SK-N-SH treated with all-trans-retinoic acid at 6 μM for 48 hours (cell line): ENCODE data around the gene FHIT.
"Not testable (repeated sequence)": the region's sequence is repeated elsewhere in the genome, so short reads cannot be mapped to it uniquely, and the experiment has no call there.

Source experiments
- ATAC-seq: fragments of 200-7000 bp; cut with Tn5 transposase; 3 replicates; pipeline ENCODE4 v1.9.1; 2020; ENCODE audit warnings: mild to moderate bottlenecking, moderate library complexity
- ARNTL ChIP-seq: fragments of 450-650 bp; formaldehyde crosslinking; IDR thresholded peaks from 2 replicates; pipeline ENCODE4 v1.5.0; 2020; ENCODE audit warnings: low read depth, mild to moderate bottlenecking, moderate library complexity, borderline replicate concordance
- CREB5 ChIP-seq: fragments of 250-450 bp; sonication (Bioruptor Pico); IDR thresholded peaks from 2 replicates; pipeline ENCODE4 v1.5.1; 2020; ENCODE audit warnings: low read depth, mild to moderate bottlenecking, moderate library complexity
- CSDC2 ChIP-seq: fragments of 250-450 bp; sonication (Bioruptor Pico); IDR thresholded peaks from 2 replicates; pipeline ENCODE4 v1.5.0; 2020; ENCODE audit warnings: mild to moderate bottlenecking, moderate library complexity
- CSRNP3 ChIP-seq: fragments of 250-450 bp; sonication (Bioruptor Pico); IDR thresholded peaks from 2 replicates; pipeline ENCODE4 v1.5.1; 2021; ENCODE audit warnings: mild to moderate bottlenecking, moderate library complexity
- ESRRG ChIP-seq: fragments of 250-450 bp; sonication (Bioruptor Pico); IDR thresholded peaks from 2 replicates; pipeline ENCODE4 v1.6.1; 2021; ENCODE audit warnings: mild to moderate bottlenecking
- GLIS3 ChIP-seq: fragments of 250-450 bp; sonication (Bioruptor Pico); IDR thresholded peaks from 2 replicates; pipeline ENCODE4 v1.5.0; 2020; ENCODE audit warnings: mild to moderate bottlenecking, moderate library complexity
- ISL1 ChIP-seq: fragments of 250-450 bp; sonication (Bioruptor Pico); IDR thresholded peaks from 2 replicates; pipeline ENCODE4 v2.1.2; 2022; ENCODE audit warnings: mild to moderate bottlenecking, moderate library complexity
- OSR1 ChIP-seq: fragments of 250-450 bp; sonication (Bioruptor Pico); IDR thresholded peaks from 2 replicates; pipeline ENCODE4 v1.8.0; 2022; ENCODE audit warnings: moderate library complexity, mild to moderate bottlenecking, inconsistent platforms
- POU6F1 ChIP-seq: fragments of 250-450 bp; sonication (Bioruptor Pico); IDR thresholded peaks from 2 replicates; pipeline ENCODE4 v1.8.0; 2021; ENCODE audit warnings: low read depth, mild to moderate bottlenecking, moderate library complexity, borderline replicate concordance
- PPARA ChIP-seq: fragments of 250-450 bp; sonication (Bioruptor Pico); IDR thresholded peaks from 2 replicates; pipeline ENCODE4 v1.5.0; 2020; ENCODE audit warnings: mild to moderate bottlenecking, borderline replicate concordance
- RARB ChIP-seq: fragments of 250-450 bp; sonication (Bioruptor Pico); IDR thresholded peaks from 2 replicates; pipeline ENCODE4 v1.8.0; 2021; ENCODE audit warnings: mild to moderate bottlenecking, moderate library complexity
- SNAI2 ChIP-seq: fragments of 250-450 bp; sonication (Bioruptor Pico); IDR thresholded peaks from 2 replicates; pipeline ENCODE4 v1.5.0; 2020; ENCODE audit warnings: mild to moderate bottlenecking, moderate library complexity
- TCF4 ChIP-seq: fragments of 250-450 bp; sonication (Bioruptor Pico); IDR thresholded peaks from 2 replicates; pipeline ENCODE4 v1.8.0; 2021; ENCODE audit warnings: mild to moderate bottlenecking, moderate library complexity, borderline replicate concordance
- TOX ChIP-seq: fragments of 250-450 bp; sonication (Bioruptor Pico); IDR thresholded peaks from 2 replicates; pipeline ENCODE4 v1.8.0; 2021; ENCODE audit warnings: mild to moderate bottlenecking, moderate library complexity, borderline replicate concordance
- ZC3H10 ChIP-seq: fragments of 250-450 bp; sonication (Bioruptor Pico); IDR thresholded peaks from 2 replicates; pipeline ENCODE4 v1.5.1; 2021; ENCODE audit warnings: mild to moderate bottlenecking, moderate library complexity
- ZFP3 ChIP-seq: fragments of 250-450 bp; sonication (Bioruptor Pico); IDR thresholded peaks from 2 replicates; pipeline ENCODE4 v1.5.0; 2020; ENCODE audit warnings: mild to moderate bottlenecking, moderate library complexity
- ZFP30 ChIP-seq: fragments of 450-650 bp; formaldehyde crosslinking; IDR thresholded peaks from 2 replicates; pipeline ENCODE4 v1.5.0; 2022; ENCODE audit warnings: mild to moderate bottlenecking, moderate library complexity
- ZNF565 ChIP-seq: fragments of 450-650 bp; formaldehyde crosslinking; conservative IDR thresholded peaks from 2 replicates; pipeline ENCODE4 v1.5.0; 2020; ENCODE audit warnings: low read depth, mild to moderate bottlenecking, moderate library complexity
- ZNF70 ChIP-seq: fragments of 450-650 bp; formaldehyde crosslinking; IDR thresholded peaks from 2 replicates; pipeline ENCODE4 v1.5.0; 2020; ENCODE audit warnings: mild to moderate bottlenecking, moderate library complexity
- ZNF8 ChIP-seq: fragments of 450-650 bp; formaldehyde crosslinking; IDR thresholded peaks from 2 replicates; pipeline ENCODE4 v1.5.0; 2020; ENCODE audit warnings: mild to moderate bottlenecking, moderate library complexity

Gene FHIT

GRCh38 chr3:61030469-61031035, 220.7 kb downstream of the FHIT start:
- peak; percentile 27; the same call in 1 of the 3 replicates for ATAC-seq
- peak; percentile 15; the same call in 1 of the 2 replicates for TF ChIP-seq ISL1 (CRISPR knock-in tag)
- no peak for TF ChIP-seq PPARA (CRISPR knock-in tag)
- TF ChIP-seq GLIS3, result no peak
- no peak for TF ChIP-seq TCF4
- no peak for TF ChIP-seq ZFP30 (CRISPR knock-in tag)
- TF ChIP-seq ZFP3, result no peak
- no peak for TF ChIP-seq OSR1

GRCh38 chr3:61029194-61029593, 222.1 kb downstream of the FHIT start:
- TF ChIP-seq ZFP30 (CRISPR knock-in tag) (no peak), ZFP3 (no peak), RARB (CRISPR knock-in tag) (no peak), CSRNP3 (CRISPR knock-in tag) (no peak), TCF4 (no peak), PPARA (CRISPR knock-in tag) (no peak), ISL1 (CRISPR knock-in tag) (no peak), ESRRG (CRISPR knock-in tag) (no peak), CSDC2 (CRISPR knock-in tag) (no peak), ZNF565 (CRISPR knock-in tag) (no peak), ZNF8 (CRISPR knock-in tag) (no peak), CREB5 (CRISPR knock-in tag) (no peak)
- no peak for ATAC-seq

- ATAC-seq, result no peak
Observed at GRCh38 chr3:61018807-61019206, 232.4 kb downstream of the FHIT start.

GRCh38 chr3:61017028-61017427, 234.2 kb downstream of the FHIT start:
- ATAC-seq, result not testable (repeated sequence)

More at GRCh38 chr3:61018807-61019206, 232.4 kb downstream of the FHIT start:
- TF ChIP-seq ISL1 (CRISPR knock-in tag), result peak; percentile 65
- TF ChIP-seq CREB5 (CRISPR knock-in tag), result no peak
- peak; percentile 54; the same call in 1 of the 2 replicates for TF ChIP-seq ZC3H10 (CRISPR knock-in tag)

GRCh38 chr3:61015859-61016258, 235.4 kb downstream of the FHIT start:
- no peak for ATAC-seq

GRCh38 chr3:61015408-61015807, 235.8 kb downstream of the FHIT start:
- no peak for ATAC-seq
- TF ChIP-seq SNAI2 (peak; percentile 41; the same call in 1 of the 2 replicates), ZNF565 (CRISPR knock-in tag) (no peak), CSDC2 (CRISPR knock-in tag) (no peak), POU6F1 (CRISPR knock-in tag) (no peak), CSRNP3 (CRISPR knock-in tag) (no peak), GLIS3 (no peak), ARNTL (CRISPR knock-in tag) (no peak), ZNF70 (CRISPR knock-in tag) (no peak), TOX (CRISPR knock-in tag) (no peak)

More at GRCh38 chr3:61015859-61016258, 235.4 kb downstream of the FHIT start:
- TF ChIP-seq ZNF565 (CRISPR knock-in tag), result no peak
- TF ChIP-seq ZNF70 (CRISPR knock-in tag), result no peak
- TF ChIP-seq CSRNP3 (CRISPR knock-in tag), result no peak
- no peak for TF ChIP-seq ZNF8 (CRISPR knock-in tag)
